ENCODE data around the gene DRG2. TPM values are rescaled to one million over a fixed set of nuclear protein-coding genes. Genes with fewer than 3 reads are reported as not detected.

Gene DRG2
- total RNA-seq, 1 experiment from 2014 or later = 34.5 TPM

- Mint-ChIP-seq H3K4me1 (ENCODE audit: low read depth, unreplicated experiment) (peaks cover 3% of the 10 kb centered on the region), H3K4me3 (ENCODE audit: low read depth, unreplicated experiment) (no peak overlapping the region), H3K27ac (ENCODE audit: unreplicated experiment) (no peak overlapping the region), H3K36me3 (ENCODE audit: insufficient read depth, unreplicated experiment) (peaks cover 21% of the 10 kb centered on the region), H3K27me3 (ENCODE audit: unreplicated experiment) (no peaks in the 10 kb centered on the region), H3K9me3 (ENCODE audit: low read depth, unreplicated experiment) (no peaks in the 10 kb centered on the region)
- CTCF ChIA-PET = interaction anchor here (0.6 kb wide), 1 partner anchor 22 kb away, joined by 3 read pairs; no protein-coding TSS in a partner anchor
- no peak for TF ChIP-seq CTCF (IDR thresholded peaks at IDR 0.05; ENCODE audit: unreplicated experiment)
- intact Hi-C loops (cut with micrococcal nuclease; ENCODE audit: unreplicated experiment) = no loop called here
- no TSS peak for BruUV-seq (replicated peaks)
- DNase-seq = no peak
Measured at GRCh38 chr17:18093616-18094408, 6.1 kb downstream of the DRG2 start.

- Mint-ChIP-seq H3K9me3 (ENCODE audit: low read depth, unreplicated experiment) (no peaks in the 10 kb centered on the region), H3K4me1 (ENCODE audit: low read depth, unreplicated experiment) (no peaks in the 10 kb centered on the region), H3K36me3 (ENCODE audit: insufficient read depth, unreplicated experiment) (peaks cover 20% of the 10 kb centered on the region), H3K27ac (ENCODE audit: unreplicated experiment) (no peak overlapping the region), H3K4me3 (ENCODE audit: low read depth, unreplicated experiment) (no peak overlapping the region), H3K27me3 (ENCODE audit: unreplicated experiment) (no peaks in the 10 kb centered on the region)
- TF ChIP-seq CTCF (IDR thresholded peaks at IDR 0.05; ENCODE audit: unreplicated experiment) = no peak
- CTCF ChIA-PET = no interaction called here
- intact Hi-C loops (cut with micrococcal nuclease; ENCODE audit: unreplicated experiment) = no loop called here
- no peak for DNase-seq
- BruUV-seq (replicated peaks) = no TSS peak
Measured at GRCh38 chr17:18094409-18094807, 6.7 kb downstream of the DRG2 start.

- TF ChIP-seq CTCF (IDR thresholded peaks at IDR 0.05; ENCODE audit: unreplicated experiment) = no peak
- Mint-ChIP-seq H3K9me3 (ENCODE audit: low read depth, unreplicated experiment) (no peaks in the 10 kb centered on the region), H3K4me3 (ENCODE audit: low read depth, unreplicated experiment) (no peak overlapping the region), H3K36me3 (ENCODE audit: insufficient read depth, unreplicated experiment) (peaks cover 9% of the 10 kb centered on the region), H3K4me1 (ENCODE audit: low read depth, unreplicated experiment) (no peaks in the 10 kb centered on the region), H3K27me3 (ENCODE audit: unreplicated experiment) (no peaks in the 10 kb centered on the region), H3K27ac (ENCODE audit: unreplicated experiment) (no peak overlapping the region)
- intact Hi-C loops (cut with micrococcal nuclease; ENCODE audit: unreplicated experiment) = no loop called here
- no TSS peak for BruUV-seq (replicated peaks)
- DNase-seq = no peak
- CTCF ChIA-PET = no interaction called here
Measured at GRCh38 chr17:18099516-18099915, 11.8 kb downstream of the DRG2 start.

- no peak for DNase-seq
- BruUV-seq (replicated peaks) = no TSS peak
- no peaks in the 10 kb centered on the region for H3K27me3 Mint-ChIP-seq (ENCODE audit: unreplicated experiment)
- no peak overlapping the region for H3K4me3 Mint-ChIP-seq (ENCODE audit: low read depth, unreplicated experiment)
- H3K4me1 Mint-ChIP-seq (ENCODE audit: low read depth, unreplicated experiment) = no peaks in the 10 kb centered on the region
- no peak overlapping the region for H3K27ac Mint-ChIP-seq (ENCODE audit: unreplicated experiment)
- TF ChIP-seq CTCF (IDR thresholded peaks at IDR 0.05; ENCODE audit: unreplicated experiment) = no peak
- H3K9me3 Mint-ChIP-seq (ENCODE audit: low read depth, unreplicated experiment) = no peaks in the 10 kb centered on the region
- H3K36me3 Mint-ChIP-seq (ENCODE audit: insufficient read depth, unreplicated experiment) = peaks cover 4% of the 10 kb centered on the region
- intact Hi-C loops (cut with micrococcal nuclease; ENCODE audit: unreplicated experiment) = no loop called here
- CTCF ChIA-PET = no interaction called here
Measured at GRCh38 chr17:18100616-18101015, 12.9 kb downstream of the DRG2 start.
